NCI-H2081 treated with DMSO at 0.1 percent for 48 hours (cell line): Measurements from ENCODE around the gene ZNF503.
A peak's percentile ranks its signal among the peaks of the same experiment; 100 is the strongest.

Experiments
- DNase-seq: peaks from one replicate; lab custom pipeline; 2025; lab: John Stamatoyannopoulos, UW

The ZNF503 gene

DNA sequence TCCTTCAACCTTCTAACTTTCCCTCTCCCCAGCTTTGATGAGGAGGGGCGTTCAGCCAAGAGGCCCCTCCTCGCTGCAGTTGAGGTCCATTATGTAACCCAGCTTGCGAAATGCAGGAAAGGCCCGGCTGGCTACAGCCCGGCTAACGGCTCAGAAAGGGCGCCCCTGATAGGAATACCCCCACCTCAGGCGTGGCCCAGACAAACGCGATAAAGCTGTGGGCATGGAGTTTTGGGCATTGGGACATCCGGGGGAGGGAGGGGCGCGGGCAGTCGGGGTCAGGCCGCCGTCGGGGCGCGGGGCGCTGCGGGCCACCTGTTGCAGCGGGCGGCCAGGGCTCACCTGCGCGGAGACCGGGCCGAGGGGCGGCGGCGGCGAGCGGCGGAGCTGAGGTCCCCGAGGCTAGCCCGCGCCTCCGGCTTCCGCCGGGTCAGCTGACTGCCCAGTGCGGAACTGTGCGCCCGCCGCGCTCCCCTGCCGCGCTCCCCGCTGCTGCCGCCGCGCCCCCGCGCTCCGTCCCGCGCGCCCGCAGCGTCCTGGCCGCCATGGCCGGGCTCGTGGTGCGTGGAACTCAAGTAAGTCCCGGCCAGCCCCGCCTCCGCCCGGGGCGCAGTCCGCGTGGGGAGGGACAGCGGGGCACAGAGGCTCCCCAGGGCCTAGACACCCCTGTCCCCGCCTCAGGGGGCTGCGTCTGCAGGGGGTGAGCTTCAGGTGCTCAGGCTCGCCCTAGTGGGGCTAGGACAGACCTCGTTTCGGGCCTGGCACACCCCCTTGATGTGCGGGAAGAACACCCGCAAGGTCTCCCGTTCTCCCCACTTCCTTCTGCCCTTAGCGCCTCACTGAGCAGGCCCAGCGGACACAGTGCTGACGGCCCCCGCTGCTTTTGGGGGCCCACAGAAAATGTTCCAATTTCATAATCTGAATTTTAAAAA lies 29.9 kb upstream of the ZNF503 start, which contains the start of gene LRMDA:
Gene LRMDA, plus strand, starts transcription at position 445 of the 932 bp plus-strand sequence.
- no peak for DNase-seq

DNA sequence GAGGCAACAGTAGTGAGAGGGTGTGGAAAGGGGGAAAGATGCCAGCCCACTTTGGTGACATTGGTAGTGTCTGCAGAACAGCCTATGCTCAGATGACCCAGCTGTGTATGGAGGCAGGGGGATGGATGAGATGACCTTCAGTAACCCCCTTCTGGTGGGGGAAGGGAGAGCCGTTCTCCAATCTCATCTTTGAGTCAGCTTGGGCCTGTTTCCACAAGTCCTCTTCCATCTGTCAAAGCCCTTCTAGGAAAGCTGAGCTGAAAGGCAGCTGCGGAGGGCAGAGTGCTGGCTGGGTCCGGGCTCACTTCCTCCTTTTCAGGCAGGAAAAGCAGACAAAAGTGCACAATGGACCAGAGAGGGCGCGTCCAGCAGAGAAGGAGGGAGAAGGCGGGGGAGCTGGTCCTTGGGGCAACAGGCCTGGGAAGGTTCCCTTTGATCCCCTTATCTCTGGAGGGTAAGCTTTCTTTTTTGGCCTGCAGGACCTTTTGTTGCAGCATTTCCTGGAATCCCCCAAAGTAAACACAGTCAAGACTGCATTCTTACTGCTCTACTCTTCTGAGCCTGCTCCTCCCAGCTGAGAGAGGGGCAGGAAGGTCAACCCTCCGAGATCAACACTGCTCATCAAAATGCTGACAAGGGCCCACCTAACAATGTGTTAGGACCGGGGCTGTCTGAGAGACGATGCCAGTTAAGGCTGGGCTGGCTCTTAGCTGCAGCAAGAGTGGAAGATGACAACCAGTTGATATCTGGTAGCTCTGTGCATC lies 28.6 kb upstream of the ZNF503 start:
- DNase-seq = no peak

DNA sequence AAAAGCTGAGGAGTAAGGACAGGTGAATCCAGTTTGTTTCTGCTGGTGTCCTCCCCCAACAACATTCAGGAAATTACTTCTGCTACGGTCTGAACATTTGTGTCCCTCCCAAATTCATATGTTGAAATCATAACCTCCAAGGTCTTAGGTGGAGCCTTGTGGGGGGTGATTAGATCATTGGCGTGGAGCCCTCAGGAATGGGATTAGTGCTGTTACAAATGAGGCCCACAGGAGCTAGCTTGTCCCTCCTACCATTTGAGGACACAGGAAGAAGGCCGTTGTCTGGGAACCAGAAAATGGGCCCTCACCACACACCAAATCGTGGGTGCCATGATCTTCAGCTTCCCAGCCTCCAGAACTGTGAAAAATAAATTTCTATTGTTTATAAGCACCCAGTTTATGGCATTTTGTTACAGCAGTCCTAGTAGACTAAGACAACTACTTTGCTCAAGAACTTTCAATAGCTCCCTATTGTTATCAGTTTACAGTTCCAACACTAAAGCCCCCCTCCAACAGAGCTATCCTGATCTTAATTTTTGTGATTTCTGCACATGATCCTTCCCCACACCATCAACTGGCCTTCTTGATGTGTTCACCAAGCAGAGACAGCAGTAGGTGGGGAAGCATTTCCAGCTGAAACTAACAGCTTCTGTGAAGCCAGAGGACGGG lies 27.7 kb upstream of the ZNF503 start:
- no peak for DNase-seq

DNA sequence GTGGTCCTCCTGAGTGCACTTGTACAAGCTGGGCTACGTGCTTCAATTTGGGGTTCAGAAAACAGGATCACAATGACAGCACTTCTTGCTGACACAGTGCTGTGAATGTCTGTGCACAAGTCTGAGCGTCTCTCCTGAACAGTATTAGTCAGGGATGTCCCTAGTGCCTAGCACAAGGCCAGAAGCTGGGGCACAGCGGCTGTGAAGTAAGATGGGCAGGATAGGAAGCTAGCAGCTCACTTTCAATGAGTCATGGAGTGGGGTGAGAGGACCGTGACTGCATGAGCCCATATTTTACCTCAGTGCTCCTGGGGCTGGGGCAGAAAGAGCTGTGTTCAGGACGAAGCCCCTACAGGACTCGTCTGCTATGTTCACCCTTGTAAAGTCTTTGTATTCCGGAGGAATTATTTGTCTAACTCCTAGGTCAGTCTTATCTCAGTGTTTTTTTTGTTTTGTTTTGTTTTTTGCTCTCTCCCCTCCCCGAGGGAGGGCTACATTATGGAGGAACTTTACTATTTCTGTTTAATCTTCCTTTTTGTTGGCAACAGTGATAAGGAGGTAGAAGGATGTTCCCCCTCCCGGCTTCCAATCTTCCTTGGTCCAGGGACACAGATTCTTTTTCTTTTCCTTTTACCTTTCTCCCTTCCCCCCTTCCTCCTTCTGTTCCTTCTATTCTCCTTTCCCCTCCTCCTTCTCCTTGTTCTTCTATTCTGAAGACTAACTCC lies 27.0 kb upstream of the ZNF503 start:
- no peak for DNase-seq

DNA sequence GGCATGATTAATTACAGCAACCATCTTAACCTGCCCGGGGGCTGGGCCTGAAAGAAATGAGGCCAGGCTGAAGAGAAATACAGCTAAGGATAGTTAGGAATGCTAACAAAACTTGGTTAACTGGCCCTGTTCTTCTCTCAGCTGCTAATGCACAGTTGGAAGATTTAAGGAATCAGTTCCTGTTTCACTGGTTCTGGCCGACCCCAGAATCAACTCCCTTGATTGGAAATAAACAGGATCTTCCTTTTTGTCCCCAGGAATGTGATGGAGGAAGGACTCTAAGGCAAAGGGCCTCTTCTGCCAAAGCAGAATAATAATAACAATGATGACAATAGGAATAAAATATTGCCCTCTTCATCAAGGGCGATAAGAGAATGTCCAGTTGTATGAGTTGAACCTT lies 26.4 kb upstream of the ZNF503 start:
- no peak for DNase-seq

DNA sequence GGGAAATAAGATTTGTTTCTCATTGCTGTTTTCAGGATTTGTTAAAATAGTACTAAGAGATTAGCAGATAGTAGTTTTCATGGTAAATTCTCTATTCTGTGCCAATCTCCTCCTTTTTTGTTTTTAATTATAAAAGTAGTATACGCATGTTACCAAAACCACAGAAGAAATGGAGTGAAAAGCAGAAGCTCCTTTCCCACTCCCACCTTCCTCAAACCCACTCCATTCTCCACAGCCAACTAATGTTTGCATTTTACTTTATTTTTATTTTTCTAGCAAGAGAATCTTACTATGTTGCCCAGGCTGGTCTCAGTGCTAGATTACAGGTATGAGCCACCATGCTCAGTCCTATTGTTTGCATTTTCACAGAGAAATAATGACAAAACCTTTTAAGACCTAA lies 25.3 kb upstream of the ZNF503 start:
- no peak for DNase-seq

DNA sequence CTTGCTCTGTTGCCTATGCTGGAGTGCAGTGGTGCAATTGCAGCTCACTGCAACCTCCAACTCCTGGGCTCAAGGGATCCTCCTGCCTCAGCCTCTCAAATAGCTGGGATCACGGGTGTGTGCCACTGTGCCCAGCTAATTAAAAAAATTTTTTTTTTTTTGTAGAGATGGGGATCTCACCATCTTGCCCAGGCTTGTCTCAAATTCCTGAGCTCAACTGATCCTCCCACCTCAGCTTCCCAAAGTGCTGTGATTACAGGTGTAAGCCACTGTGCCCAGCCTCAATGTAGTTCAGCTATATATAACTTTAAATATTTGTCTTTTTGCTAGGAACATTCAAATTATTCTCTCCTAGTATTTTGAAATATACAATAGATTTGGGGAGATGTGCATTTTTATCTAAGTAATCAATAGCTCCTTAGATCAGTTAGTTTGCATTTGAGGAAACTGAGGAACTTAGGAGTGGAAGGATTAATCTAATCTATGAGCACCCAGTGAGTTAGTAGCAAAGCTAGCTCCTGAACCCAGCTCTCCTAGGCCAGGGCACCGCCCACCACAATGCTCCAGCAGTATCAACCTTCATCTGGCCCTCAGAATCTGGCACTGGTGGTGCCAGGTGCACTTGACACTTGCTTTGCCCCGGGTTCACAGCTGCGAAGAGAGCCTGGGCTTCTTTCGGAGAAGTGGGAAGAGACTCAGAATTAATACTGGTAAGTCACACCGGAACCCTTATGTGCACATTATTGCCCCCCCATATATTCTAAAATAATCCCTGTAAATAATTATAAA lies 23.9 kb upstream of the ZNF503 start:
- no peak for DNase-seq

DNA sequence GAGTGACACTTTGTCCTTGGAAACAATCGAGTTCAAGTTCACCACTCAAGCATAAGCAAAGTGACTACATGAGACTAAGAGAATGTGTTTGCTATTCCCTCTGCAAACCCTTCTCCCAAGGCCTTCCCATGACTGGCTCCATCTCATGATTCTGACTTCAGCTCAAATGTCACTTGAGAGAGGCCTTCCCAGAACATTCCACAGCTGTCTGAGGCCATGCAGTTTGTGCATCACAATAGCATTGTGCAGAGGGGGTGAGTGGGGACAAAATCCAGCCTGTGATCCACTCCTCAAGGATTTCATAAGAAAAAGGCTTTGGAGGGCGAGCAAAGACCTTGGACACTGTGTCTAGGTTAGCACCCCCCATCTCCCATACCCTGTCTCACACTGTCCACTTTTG lies 23.0 kb upstream of the ZNF503 start:
- no peak for DNase-seq

DNA sequence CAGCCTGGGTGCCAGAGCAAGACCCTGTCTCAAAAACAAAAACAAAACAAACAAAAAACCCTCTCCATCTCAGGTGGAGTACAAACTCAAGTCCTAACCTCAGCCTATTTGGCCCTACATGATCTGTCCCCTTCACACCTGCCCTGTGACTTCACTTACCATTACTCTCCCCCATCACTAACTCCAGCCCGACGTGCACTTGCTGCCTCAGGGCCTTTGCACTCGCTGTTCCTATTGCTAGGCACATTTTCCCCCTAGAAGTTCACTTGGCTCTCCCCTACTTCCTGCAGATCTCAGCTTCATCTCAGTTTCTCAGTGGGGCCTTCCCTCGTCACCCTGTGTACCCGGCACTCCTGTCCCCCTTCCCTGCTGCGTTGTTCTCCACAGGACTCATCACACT lies 21.3 kb upstream of the ZNF503 start:
- no peak for DNase-seq

DNA sequence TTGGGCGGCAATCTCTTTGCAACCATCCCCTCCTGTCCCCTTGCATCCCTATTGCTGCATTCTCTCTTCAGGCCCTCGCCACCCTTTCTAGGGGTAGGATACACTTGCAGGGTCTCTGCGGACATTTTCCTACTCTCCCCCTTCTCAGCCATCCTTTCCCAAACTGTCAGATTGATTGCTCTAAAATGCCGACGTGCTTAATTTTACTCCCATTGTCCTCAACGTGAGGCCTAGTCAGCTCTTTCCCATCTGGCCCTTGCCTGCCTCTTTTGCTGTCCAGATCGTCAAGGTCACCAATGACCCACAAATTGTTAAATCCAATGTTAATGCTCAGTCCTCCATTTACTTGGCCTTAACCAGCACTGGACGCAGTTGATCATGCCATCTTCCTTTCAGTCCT lies 17.1 kb upstream of the ZNF503 start:
- no peak for DNase-seq

DNA sequence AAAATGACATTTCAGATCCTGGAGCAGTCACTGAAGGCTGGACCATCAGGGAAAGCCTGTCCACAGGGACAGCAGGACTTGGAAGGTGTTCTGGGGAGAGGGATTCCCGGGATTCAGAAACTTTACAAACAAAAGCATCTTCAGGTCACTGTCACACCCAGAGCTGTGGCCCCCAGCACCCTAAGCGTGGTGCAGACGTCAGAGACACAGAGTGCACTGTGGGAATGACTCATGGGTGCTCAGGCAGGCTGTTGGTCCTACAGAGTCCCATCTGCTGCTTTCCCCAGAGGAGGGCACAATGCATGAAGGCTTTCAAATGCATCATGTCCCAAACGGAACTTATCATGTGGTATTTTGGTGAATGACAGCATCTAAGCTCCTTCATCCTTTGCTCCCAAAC lies 16.7 kb upstream of the ZNF503 start:
- no peak for DNase-seq

DNA sequence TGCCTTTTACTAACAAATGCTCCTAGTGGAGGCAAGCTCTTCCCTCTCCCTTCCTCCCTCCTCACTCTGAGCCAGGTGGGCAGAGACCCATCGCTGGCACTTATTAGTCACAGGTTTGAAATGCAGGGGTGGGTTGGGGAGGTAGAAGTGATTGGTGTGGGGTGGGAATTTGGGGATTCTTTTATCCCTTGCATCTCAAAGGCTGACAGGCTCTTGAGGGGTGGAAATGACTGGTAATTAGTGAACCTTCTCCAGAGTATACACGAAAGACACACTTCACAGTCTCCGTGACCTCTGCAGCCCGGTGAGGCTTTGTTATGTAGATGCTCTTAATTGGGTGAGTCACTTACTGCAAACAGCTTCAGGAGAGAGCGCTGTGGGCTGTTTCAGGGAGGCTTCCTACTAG lies 16.0 kb upstream of the ZNF503 start:
- DNase-seq = peak; percentile 2

DNA sequence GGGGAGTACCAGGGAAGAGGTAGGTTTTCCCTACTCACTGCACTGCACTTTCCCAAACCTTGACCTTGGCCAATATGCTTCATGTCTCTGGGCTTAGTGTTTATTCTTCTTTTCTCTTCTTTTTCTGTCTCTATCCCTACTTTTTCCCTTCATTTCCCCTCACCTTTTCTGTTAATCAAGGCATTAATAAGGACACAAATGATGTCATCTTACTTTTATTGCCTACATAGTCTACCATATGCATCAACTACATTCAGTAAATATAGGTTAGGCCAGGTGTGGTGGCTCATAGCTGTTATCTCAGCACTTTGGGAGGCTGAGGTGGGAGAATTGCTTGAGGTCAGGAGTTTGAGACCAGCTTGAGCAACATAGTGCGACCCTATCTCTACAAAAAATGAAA lies 13.0 kb upstream of the ZNF503 start:
- DNase-seq = no peak

DNA sequence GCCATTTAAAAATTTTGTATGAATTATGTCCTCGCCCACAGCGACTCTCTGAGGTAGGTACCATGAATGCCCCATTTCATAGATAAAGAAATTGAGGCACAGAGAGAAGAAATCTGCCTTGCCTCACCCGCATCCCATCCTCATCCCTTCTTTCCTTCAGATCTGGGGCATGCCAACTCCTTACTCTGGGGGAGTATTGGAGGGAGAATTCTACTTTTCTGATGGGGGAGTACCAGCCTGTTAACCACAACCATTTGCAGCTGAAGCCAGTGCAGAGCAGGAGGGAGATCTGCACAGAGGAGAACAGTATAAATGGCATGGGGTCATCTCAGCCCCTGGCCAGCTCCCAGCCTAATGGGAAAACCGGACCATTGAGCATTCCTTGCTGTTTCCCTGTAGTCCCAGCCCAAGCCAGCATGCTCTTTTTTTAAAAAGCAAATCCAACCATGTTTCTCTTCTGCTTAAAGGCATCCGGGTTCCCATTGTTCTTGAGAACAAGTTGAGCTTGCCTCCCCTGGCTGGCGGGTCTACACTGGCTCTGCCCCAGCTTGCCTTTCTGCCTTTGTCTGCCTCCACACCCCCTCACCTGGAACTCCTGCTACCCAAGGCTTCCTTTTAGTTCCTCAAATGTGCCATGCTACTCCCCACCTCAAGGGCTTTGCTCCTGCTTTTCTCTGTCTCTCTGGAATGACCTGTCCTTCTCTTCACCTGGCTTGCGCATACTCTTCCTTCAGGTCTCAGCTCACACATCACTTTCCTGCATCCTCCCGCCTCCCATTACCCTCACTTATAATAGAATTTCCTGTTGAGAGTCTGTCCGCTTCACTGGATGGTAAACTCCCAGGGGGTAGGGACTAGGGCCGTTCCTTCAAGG lies 8.8 kb upstream of the ZNF503 start:
- no peak for DNase-seq

DNA sequence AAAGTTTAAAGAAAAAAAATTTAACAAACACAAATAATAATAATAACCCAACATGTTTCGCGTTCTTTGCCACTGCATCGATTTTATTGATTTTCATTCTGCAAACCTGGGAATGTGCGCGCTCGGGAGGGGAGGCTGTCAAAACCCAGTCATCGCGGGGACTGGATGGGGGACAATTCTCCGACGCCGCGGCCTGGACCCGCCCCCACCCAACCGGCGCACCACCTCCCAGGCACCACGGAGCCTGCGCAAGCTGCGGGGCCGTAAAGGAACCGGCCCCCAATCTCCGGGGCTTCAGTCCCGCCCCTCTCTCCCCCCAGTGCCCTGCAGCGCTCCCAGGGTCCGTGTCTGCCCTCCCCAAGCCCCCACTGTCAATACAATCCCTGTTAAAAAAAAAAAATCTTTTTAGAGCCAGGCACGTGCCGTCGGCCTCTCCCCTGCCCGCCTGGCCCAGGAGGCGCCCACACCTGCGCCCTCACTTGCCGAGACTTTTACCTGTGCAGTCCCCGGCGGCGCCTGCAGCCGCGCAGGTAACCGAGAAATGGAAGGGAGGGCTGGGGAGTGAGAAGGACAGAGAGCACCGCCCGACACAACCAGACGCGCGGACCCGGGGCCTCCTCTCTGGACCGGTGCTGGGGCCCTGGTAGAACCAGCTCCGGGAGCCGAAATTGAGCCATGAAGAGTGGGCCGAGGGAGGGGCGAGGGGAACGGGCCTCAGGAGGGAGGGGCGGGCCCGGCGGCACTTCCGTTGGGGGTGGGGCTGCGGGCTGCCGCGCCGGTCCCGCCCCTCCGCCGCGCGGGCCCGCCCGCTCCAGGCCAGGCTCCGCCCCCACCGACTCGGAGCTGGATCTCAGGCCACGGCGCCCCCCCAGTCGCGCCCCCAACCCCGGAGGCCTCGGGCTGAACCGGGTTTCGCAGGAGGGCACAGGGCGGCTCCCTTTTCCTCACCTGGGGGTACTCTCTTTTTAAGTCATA lies 7.6 kb upstream of the ZNF503 start:
- DNase-seq = no peak

DNA sequence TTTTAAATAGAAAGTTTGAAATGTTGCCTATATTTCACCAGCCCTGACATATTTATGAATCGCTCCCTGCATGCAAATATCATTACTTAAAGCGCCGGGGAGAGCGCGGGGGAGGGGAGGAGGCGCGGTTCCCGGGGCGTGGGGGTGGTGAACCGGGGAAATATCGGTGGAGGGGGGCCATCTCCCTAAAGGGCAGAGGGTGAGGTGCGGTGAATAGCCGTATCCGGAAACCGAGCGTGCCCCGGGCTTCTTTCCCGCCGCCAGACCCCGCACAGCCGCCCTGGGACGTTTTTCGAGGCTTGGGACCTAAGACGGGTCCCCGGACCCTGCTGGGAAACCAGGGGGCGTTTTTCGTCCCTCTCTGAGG lies 6.9 kb upstream of the ZNF503 start:
- no peak for DNase-seq

DNA sequence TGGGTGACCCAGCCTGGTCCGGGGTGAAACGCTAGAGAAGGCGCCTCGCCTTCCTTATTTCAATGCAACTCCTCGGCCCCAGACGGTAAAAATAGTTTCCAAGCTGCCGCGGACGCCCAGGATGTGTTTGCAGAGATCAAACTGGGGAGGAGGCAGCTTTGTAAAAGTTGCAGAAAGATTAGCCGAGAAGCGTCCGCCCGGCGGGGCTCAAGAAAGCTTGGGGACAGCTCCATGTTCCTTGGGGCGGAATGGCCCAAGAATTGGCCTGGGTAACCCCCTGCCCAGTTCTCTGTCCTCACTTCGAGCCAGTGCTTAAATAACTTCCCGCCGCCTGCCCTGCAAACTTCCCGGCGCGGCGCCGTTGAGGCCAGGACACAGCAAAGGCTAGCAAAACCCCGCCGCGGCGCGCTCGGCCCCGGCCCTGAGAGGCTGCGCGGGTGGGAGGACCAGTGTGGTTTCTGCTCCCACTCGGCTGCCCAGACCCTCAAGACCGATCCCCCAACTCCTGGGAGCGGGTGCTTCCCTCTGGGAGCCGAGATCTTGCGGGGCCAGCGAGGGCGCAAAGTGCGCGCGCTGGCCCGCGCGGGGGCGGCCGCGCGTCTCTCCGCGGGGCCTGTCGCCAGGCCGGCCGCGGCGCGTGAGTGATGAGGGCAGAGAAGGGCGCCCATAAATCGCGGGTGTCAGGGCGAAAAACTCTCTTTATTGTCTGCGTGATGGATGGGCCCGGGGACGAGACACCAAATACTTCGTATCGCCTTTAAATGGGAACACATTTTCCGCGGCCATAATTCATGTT lies 6.3 kb upstream of the ZNF503 start:
- no peak for DNase-seq

DNA sequence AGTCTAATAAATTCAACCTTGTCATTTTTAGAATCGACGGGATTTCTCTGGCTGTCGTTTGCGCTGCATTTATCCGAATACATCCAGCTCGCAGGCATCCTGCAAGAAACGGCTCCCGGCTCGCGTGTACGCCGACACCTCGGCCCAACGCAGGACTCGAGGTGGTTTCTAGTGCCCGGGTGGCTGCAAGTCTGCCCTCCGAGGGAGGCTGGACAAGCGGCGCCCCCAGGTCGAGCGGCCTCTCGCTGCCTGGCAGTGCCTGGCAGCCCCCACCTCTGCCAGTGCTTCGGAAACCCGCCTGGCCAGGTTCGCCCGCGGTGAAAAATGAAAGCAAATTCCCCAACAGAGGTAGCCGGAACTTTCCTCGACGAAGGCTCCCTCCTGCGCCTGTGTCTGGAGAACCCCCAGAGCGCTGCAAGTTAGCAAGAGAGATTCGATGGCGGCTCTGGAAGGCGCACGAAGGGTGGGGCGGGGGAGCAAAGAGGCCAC lies 5.7 kb upstream of the ZNF503 start:
- DNase-seq = no peak
